ENCODE measurements around the gene PIK3R4.

The PIK3R4 gene

GRCh38 chr3:130739848-130740247, 6.8 kb downstream of the PIK3R4 start:
- no peak for FAIRE-seq

GRCh38 chr3:130738241-130738640, 8.4 kb downstream of the PIK3R4 start:
- no peak for FAIRE-seq

GRCh38 chr3:130737622-130738021, 9.0 kb downstream of the PIK3R4 start:
- no peak for FAIRE-seq

- FAIRE-seq, result peak; percentile 6
Observed at GRCh38 chr3:130733236-130733875, 13.3 kb downstream of the PIK3R4 start.

GRCh38 chr3:130732501-130732900, 14.1 kb downstream of the PIK3R4 start:
- no peak for FAIRE-seq

- FAIRE-seq, result no peak
Observed at GRCh38 chr3:130731817-130732216, 14.8 kb downstream of the PIK3R4 start.

GRCh38 chr3:130729154-130729553, 17.5 kb downstream of the PIK3R4 start:
- FAIRE-seq, result no peak

- FAIRE-seq, result peak; percentile 50
Observed at GRCh38 chr3:130728037-130728436, 18.6 kb downstream of the PIK3R4 start.

GRCh38 chr3:130725746-130726145, 20.9 kb downstream of the PIK3R4 start:
- no peak for FAIRE-seq

GRCh38 chr3:130715616-130716015, 31.0 kb downstream of the PIK3R4 start:
- no peak for FAIRE-seq

GRCh38 chr3:130712718-130713423, 33.8 kb downstream of the PIK3R4 start:
- no peak for FAIRE-seq

GRCh38 chr3:130711565-130712324, 34.9 kb downstream of the PIK3R4 start:
- FAIRE-seq, result no peak

- no peak for FAIRE-seq
Observed at GRCh38 chr3:130709671-130710070, 37.0 kb downstream of the PIK3R4 start.

- FAIRE-seq, result no peak
Observed at GRCh38 chr3:130707902-130708601, 38.6 kb downstream of the PIK3R4 start.

- no peak for FAIRE-seq
Observed at GRCh38 chr3:130705501-130705900, 41.1 kb downstream of the PIK3R4 start.

- FAIRE-seq, result no peak
Observed at GRCh38 chr3:130702985-130703384, 43.6 kb downstream of the PIK3R4 start.

GRCh38 chr3:130700541-130700940, 46.1 kb downstream of the PIK3R4 start:
- FAIRE-seq, result no peak

- peak; percentile 92 for FAIRE-seq
Observed at GRCh38 chr3:130699765-130700164, 46.9 kb downstream of the PIK3R4 start.

- no peak for FAIRE-seq
Observed at GRCh38 chr3:130693314-130693713, 53.3 kb downstream of the PIK3R4 start.

- no peak for FAIRE-seq
Observed at GRCh38 chr3:130692455-130692854, 54.2 kb downstream of the PIK3R4 start.

GRCh38 chr3:130688697-130689470, 57.7 kb downstream of the PIK3R4 start:
- FAIRE-seq, result no peak

GRCh38 chr3:130688015-130688688, 58.5 kb downstream of the PIK3R4 start:
- FAIRE-seq, result no peak
